Mucosa of descending colon (tissue), 3 donors: ENCODE measurements around the gene PTPN1. TPM values are rescaled to one million over a fixed set of nuclear protein-coding genes. Genes with fewer than 3 reads are reported as not detected.

Experiments used
- ATAC-seq: fragments of 200-7000 bp; cut with Tn5 transposase; one replicate; pipeline ENCODE4 v1.9.1; 2020; ENCODE audit warnings: mild to moderate bottlenecking, moderate library complexity
- DNase-seq, 3 donors: peaks; one replicate each; pipeline ENCODE4 v3.0.0-alpha.2; 2020
- H3K36me3 ChIP-seq: fragments of 200-600 bp; one replicate; pipeline ENCODE4 v1.8.0; 2021; ENCODE audit warnings: low read depth, mild to moderate bottlenecking
- H3K4me1 ChIP-seq: fragments of 200-600 bp; one replicate; pipeline ENCODE4 v1.8.0; 2021; ENCODE audit warnings: low read depth, mild to moderate bottlenecking
- H3K4me3 ChIP-seq: fragments of 200-600 bp; one replicate; pipeline ENCODE4 v1.8.0; 2021; ENCODE audit warnings: mild to moderate bottlenecking
- H3K9me3 ChIP-seq: fragments of 200-600 bp; one replicate; pipeline ENCODE4 v1.8.0; 2021; ENCODE audit warnings: mild to moderate bottlenecking
- intact Hi-C, 2 donors: fragments of 100-400 bp; cut with DNase I in 1 of 2; cut with micrococcal nuclease in 1 of 2; formaldehyde crosslinking; loops; one replicate each; pipeline versions ENCODE4 v1.11.0 to v1.11.1; 2022; cut with DNase I, micrococcal nuclease
- total RNA-seq, 3 donors: library from RNA; stranded (reverse); fragmentation: NEBNext Ultra II Directional in 2 of 3; extraction: Animal tissue kit (Norgen Biotek cat#: 25700) in 2 of 3; gene quantifications; one replicate each; pipeline versions ENCODE4 v1.2.1 to v1.2.4, GENCODE V29; 2021 to 2023
- TF ChIP-seq, protein P1 (sequence below): fragments of 200-600 bp; IDR thresholded peaks from one replicate; pipeline ENCODE4 v1.8.0; 2022; ENCODE audit warnings: antibody characterized with exemption, mild to moderate bottlenecking
- donor health status: DM: no; HTN: no; CAD: no; lungs with moderate emphysema.
- donor health status: DM: no; HTN: no; CAD: no.
- donor health status: DM: no; HTN: yes; CAD: no.

The PTPN1 gene
- total RNA-seq, 3 donors from 2014 or later, result 33.2 to 35.1 (median 33.4) TPM

DNA sequence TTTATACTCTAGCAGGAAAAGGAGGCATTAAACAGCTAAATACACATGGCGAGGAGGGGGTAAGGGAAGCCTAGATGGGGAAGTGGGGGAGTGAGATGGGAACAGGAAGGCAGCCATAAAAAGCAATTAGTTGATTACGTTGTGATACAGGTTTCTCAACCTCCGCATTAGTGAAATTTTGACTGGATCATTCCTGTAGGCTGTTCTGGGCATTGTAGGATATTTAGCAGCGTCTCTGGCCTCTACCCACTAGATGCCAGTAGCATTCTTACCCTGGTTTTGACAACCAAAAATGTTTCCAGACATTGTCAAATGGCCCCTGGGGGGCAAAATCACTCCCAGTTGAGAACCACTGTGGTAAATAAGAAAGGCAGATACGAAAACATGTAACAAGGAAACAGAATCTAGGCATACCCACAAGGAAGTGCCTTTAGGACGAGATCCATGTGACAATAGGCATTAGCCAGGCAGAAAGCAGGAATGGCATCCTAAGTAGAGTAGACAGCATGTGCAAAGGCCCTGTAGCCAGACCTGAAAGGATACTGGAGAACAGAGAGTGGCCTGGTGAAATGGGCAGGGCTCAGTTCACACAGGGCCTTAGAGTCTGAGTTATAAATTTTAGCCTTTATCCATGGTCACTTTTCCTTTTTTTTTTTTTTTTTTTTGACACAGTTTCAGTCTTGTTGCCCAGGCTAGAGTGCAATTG is 25.8 kb upstream of the PTPN1 start:
- TF ChIP-seq, protein P1, sequence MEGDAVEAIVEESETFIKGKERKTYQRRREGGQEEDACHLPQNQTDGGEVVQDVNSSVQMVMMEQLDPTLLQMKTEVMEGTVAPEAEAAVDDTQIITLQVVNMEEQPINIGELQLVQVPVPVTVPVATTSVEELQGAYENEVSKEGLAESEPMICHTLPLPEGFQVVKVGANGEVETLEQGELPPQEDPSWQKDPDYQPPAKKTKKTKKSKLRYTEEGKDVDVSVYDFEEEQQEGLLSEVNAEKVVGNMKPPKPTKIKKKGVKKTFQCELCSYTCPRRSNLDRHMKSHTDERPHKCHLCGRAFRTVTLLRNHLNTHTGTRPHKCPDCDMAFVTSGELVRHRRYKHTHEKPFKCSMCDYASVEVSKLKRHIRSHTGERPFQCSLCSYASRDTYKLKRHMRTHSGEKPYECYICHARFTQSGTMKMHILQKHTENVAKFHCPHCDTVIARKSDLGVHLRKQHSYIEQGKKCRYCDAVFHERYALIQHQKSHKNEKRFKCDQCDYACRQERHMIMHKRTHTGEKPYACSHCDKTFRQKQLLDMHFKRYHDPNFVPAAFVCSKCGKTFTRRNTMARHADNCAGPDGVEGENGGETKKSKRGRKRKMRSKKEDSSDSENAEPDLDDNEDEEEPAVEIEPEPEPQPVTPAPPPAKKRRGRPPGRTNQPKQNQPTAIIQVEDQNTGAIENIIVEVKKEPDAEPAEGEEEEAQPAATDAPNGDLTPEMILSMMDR, result no peak
- peaks cover 11% of the 10 kb centered on the region for H3K4me1 ChIP-seq
- peak; percentile 31 for ATAC-seq
- H3K36me3 ChIP-seq, result no peaks in the 10 kb centered on the region
- H3K4me3 ChIP-seq, result no peak overlapping the region
- no peak for DNase-seq
- no peaks in the 10 kb centered on the region for H3K9me3 ChIP-seq
- intact Hi-C loops, result no loop called here

DNA sequence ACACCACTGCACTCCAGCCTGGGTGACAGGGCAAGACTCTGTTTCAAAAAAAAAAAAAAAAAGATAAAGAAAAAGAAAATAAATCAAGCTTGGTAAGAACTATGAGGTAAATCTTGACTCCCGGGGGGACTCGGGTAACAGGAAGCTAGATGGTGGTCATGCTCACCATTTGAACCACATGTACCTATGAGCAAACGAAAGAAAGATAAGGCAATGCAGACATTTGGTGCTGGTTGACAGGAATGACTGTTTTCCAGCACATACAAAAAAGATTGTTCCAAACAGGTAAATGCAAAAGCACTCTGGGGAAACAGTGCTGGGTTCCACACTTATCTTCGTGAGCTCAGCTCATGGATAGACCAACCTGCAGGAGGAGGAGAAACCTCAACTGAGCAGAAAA is 22.8 kb upstream of the PTPN1 start:
- DNase-seq (no peak), ATAC-seq (no peak)
- H3K4me1 ChIP-seq, result peaks cover 11% of the 10 kb centered on the region
- H3K4me3 ChIP-seq, result no peak overlapping the region
- TF ChIP-seq, protein P1, result no peak
- no peaks in the 10 kb centered on the region for H3K36me3 ChIP-seq
- no peaks in the 10 kb centered on the region for H3K9me3 ChIP-seq
- intact Hi-C loops, result no loop called here

DNA sequence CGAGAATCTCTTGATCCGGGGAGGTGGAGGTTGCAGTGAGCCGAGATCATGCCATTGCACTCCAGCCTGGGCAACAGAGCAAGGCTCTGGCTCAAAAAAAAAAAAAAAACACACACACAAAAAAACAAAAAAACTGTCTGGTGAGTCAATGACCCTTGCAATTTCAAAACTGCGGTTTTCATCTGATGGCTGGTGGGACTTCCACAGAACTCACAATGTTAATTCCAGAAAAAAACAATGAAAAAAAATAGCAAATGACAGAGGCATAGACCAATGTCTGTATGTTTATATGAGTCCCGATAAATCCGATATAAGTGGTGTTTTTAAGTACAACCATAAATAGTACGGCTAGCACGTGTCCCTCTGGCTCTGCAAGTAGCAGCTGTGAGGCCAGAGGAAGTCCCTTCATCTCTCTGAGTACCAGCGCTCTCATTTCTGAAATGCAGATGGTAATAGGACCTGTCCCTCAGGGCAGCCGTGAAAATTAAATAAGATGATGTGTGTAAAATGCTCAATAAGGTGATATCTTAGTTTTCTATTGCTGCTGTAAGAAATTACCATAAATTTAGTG is 21.9 kb upstream of the PTPN1 start:
- H3K4me3 ChIP-seq, result no peak overlapping the region
- H3K36me3 ChIP-seq, result no peaks in the 10 kb centered on the region
- no peak for DNase-seq
- intact Hi-C loops, result no loop called here
- peaks cover 7% of the 10 kb centered on the region for H3K4me1 ChIP-seq
- TF ChIP-seq, protein P1, result no peak
- no peak for ATAC-seq
- no peaks in the 10 kb centered on the region for H3K9me3 ChIP-seq

DNA sequence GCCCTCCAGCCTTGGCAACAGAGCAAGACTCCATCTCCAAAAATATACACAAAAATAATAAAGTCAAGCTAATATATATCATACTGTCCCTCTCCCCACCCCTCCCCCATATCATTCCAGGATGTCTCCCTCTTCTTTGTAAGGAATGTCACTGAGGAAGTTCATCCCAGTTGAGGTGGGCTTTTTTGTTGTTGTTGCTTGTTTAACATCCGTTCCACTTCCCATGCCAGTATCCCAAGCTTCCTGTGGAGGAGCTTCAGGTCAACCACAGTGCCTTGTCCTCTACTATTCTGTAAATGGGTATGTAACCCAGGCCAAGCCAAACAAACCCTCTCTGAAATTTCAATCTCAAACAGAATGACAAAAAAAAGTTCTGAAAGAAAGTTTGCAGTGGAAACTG is 19.0 kb upstream of the PTPN1 start:
- H3K36me3 ChIP-seq, result no peaks in the 10 kb centered on the region

DNA sequence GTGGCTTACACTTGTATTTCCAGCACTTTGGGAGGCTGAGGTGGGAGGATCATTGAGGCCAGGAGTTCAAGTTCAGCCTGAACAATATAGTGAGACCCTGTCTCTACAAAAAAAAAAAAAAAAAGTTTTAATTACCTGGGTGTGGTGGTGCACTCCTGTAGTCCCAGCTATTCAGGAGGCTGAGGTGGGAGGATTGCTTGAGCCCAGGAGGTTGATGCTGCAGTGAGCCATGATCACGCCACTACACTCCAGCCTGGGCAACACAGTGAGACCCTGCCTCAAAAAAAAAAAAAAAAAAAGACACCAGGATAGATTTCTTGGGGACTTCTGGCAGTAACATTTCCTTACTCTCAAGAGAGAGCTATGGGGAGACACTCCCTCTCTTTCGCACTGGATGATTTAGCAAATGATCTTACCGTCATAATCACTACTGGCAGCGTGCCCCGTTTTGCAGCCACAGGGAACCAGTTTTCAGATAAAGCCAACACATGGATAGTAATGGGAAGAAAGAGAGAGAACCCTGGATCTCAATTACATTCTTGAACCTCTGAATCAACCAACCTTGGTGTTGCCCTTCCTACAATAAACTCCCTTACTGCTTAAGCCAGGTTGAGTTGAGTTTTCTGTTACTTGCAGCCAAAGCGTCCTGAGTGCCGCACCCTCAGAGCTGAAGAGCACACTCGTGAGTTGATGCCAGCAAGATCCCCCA is 18.1 kb upstream of the PTPN1 start:
- H3K36me3 ChIP-seq, result no peaks in the 10 kb centered on the region
- no peak overlapping the region for H3K4me3 ChIP-seq
- DNase-seq, result peak in 2 of 3 donors; percentile 74 to 81
- no peaks in the 10 kb centered on the region for H3K9me3 ChIP-seq
- intact Hi-C loops, result no loop called here
- peak; percentile 81 for ATAC-seq
- H3K4me1 ChIP-seq, result no peaks in the 10 kb centered on the region
- TF ChIP-seq, protein P1, result no peak

More for the DNA sequence above, 19.0 kb upstream of the PTPN1 start:
- ATAC-seq (no peak), DNase-seq (no peak)
- H3K4me1 ChIP-seq, result no peaks in the 10 kb centered on the region
- intact Hi-C loops, result no loop called here
- TF ChIP-seq, protein P1, result no peak
- H3K4me3 ChIP-seq, result no peak overlapping the region
- no peaks in the 10 kb centered on the region for H3K9me3 ChIP-seq
